ENCODE data around the gene RNF2.
A peak's percentile ranks its signal among the peaks of the same experiment; 100 is the strongest.

Gene RNF2

GRCh38 chr1:185091480-185091879 is 46.1 kb downstream of the RNF2 start:
- no peak for TF ChIP-seq GATA1 (IDR thresholded peaks at IDR 0.05; ENCODE audit: low read depth, low read length)
- no peak for TF ChIP-seq POLR2A (IDR thresholded peaks at IDR 0.05; ENCODE audit: low read length)
- no peak for DNase-seq

GRCh38 chr1:185094761-185095160 is 49.4 kb downstream of the RNF2 start:
- no peak for DNase-seq

GRCh38 chr1:185096531-185096930 is 51.2 kb downstream of the RNF2 start:
- DNase-seq: no peak
- TF ChIP-seq POLR2A (IDR thresholded peaks at IDR 0.05; ENCODE audit: low read length): no peak
- no peak for TF ChIP-seq GATA1 (IDR thresholded peaks at IDR 0.05; ENCODE audit: low read depth, low read length)

More at GRCh38 chr1:185094761-185095160, 49.4 kb downstream of the RNF2 start:
- TF ChIP-seq GATA1 (IDR thresholded peaks at IDR 0.05; ENCODE audit: low read depth, low read length) (no peak), POLR2A (IDR thresholded peaks at IDR 0.05; ENCODE audit: low read length) (no peak)

- no peak for DNase-seq
- TF ChIP-seq POLR2A (IDR thresholded peaks at IDR 0.05; ENCODE audit: low read length) (no peak), GATA1 (IDR thresholded peaks at IDR 0.05; ENCODE audit: low read depth, low read length) (no peak)
Measured at GRCh38 chr1:185104083-185104482, 58.7 kb downstream of the RNF2 start.

GRCh38 chr1:185105121-185105520 is 59.8 kb downstream of the RNF2 start:
- TF ChIP-seq GATA1 (IDR thresholded peaks at IDR 0.05; ENCODE audit: low read depth, low read length) (no peak), POLR2A (IDR thresholded peaks at IDR 0.05; ENCODE audit: low read length) (no peak)
- no peak for DNase-seq

- DNase-seq: peak; percentile 43 to 48
Measured at GRCh38 chr1:185108321-185108720, 63.0 kb downstream of the RNF2 start.

GRCh38 chr1:185110145-185110544 is 64.8 kb downstream of the RNF2 start:
- DNase-seq: no peak
- no peak for TF ChIP-seq GATA1 (IDR thresholded peaks at IDR 0.05; ENCODE audit: low read depth, low read length)
- no peak for TF ChIP-seq POLR2A (IDR thresholded peaks at IDR 0.05; ENCODE audit: low read length)

More at GRCh38 chr1:185108321-185108720, 63.0 kb downstream of the RNF2 start:
- no peak for TF ChIP-seq POLR2A (IDR thresholded peaks at IDR 0.05; ENCODE audit: low read length)

GRCh38 chr1:185111873-185112272 is 66.5 kb downstream of the RNF2 start:
- TF ChIP-seq GATA1 (IDR thresholded peaks at IDR 0.05; ENCODE audit: low read depth, low read length) (no peak), POLR2A (IDR thresholded peaks at IDR 0.05; ENCODE audit: low read length) (no peak)
- no peak for DNase-seq

- DNase-seq: no peak
- TF ChIP-seq POLR2A (IDR thresholded peaks at IDR 0.05; ENCODE audit: low read length) (no peak), GATA1 (IDR thresholded peaks at IDR 0.05; ENCODE audit: low read depth, low read length) (no peak)
Measured at GRCh38 chr1:185112356-185112755, 67.0 kb downstream of the RNF2 start.

GRCh38 chr1:185129708-185130107 is 84.3 kb downstream of the RNF2 start:
- TF ChIP-seq POLR2A (IDR thresholded peaks at IDR 0.05; ENCODE audit: low read length) (no peak), GATA1 (IDR thresholded peaks at IDR 0.05; ENCODE audit: low read depth, low read length) (no peak)
- no peak for DNase-seq

- peak in 1 of 2 experiments; percentile 3 for DNase-seq
- no peak for TF ChIP-seq POLR2A (IDR thresholded peaks at IDR 0.05; ENCODE audit: low read length)
- no peak for TF ChIP-seq GATA1 (IDR thresholded peaks at IDR 0.05; ENCODE audit: low read depth, low read length)
Measured at GRCh38 chr1:185132534-185132933, 87.2 kb downstream of the RNF2 start.

GRCh38 chr1:185137896-185138545 is 92.7 kb downstream of the RNF2 start:
- TF ChIP-seq GATA1 (IDR thresholded peaks at IDR 0.05; ENCODE audit: low read depth, low read length): no peak
- TF ChIP-seq POLR2A (IDR thresholded peaks at IDR 0.05; ENCODE audit: low read length): no peak
- peak; percentile 53 to 58 for DNase-seq

- TF ChIP-seq GATA1 (IDR thresholded peaks at IDR 0.05; ENCODE audit: low read depth, low read length) (no peak), POLR2A (IDR thresholded peaks at IDR 0.05; ENCODE audit: low read length) (no peak)
- no peak for DNase-seq
Measured at GRCh38 chr1:185139246-185139645, 93.9 kb downstream of the RNF2 start.

GRCh38 chr1:185144233-185144632 is 98.9 kb downstream of the RNF2 start:
- TF ChIP-seq POLR2A (IDR thresholded peaks at IDR 0.05; ENCODE audit: low read length) (no peak), GATA1 (IDR thresholded peaks at IDR 0.05; ENCODE audit: low read depth, low read length) (no peak)
- no peak for DNase-seq

- TF ChIP-seq GATA1 (IDR thresholded peaks at IDR 0.05; ENCODE audit: low read depth, low read length) (no peak), POLR2A (IDR thresholded peaks at IDR 0.05; ENCODE audit: low read length) (no peak)
- DNase-seq: peak; percentile 56 to 70
Measured at GRCh38 chr1:185151215-185151614, 105.9 kb downstream of the RNF2 start.

Data from erythroblast (primary cell).